Right cardiac atrium (tissue), 5 donors: ENCODE data around the gene ZBTB25. TPM values are rescaled to one million over a fixed set of nuclear protein-coding genes. Genes with fewer than 3 reads are reported as not detected.

Experiments
- ATAC-seq, 2 donors: fragments of 200-7000 bp; cut with Tn5 transposase; one replicate each; pipeline versions ENCODE4 v1.8.0 to v1.9.1; 2020; ENCODE audit warnings: moderate library complexity in 2 of 2, mild to moderate bottlenecking in 1 of 2
- DNase-seq, 3 donors: peaks; one replicate each; pipeline ENCODE4 v3.0.0-alpha.2; 2020
- H3K27ac ChIP-seq: one replicate; pipeline ENCODE4 v1.5.1; 2013; ENCODE audit warnings: mild to moderate bottlenecking, low read length, control low read depth, moderate library complexity
- H3K27me3 ChIP-seq: one replicate; pipeline ENCODE4 v1.6.1; 2013; ENCODE audit not compliant: control insufficient read depth, insufficient read depth
- H3K4me1 ChIP-seq: one replicate; pipeline ENCODE4 v1.6.1; 2013; ENCODE audit warnings: low read length; ENCODE audit not compliant: control insufficient read depth, insufficient read depth
- H3K4me3 ChIP-seq: one replicate; pipeline ENCODE4 v1.5.1; 2013; ENCODE audit warnings: low read length, control low read depth
- H3K9me3 ChIP-seq: one replicate; pipeline ENCODE4 v1.6.1; 2013; ENCODE audit warnings: low read length; ENCODE audit not compliant: control insufficient read depth
- WGBS: extraction: QIAGEN DNeasy Blood & Tissue Kit; methylation state at CpG from one replicate; pipeline ENCODE4 v1.1.7; 2013; 5-methylcytosine and 5-hydroxymethylcytosine counted together
- intact Hi-C, 4 donors: fragments of 100-400 bp; cut with DNase I; formaldehyde crosslinking; loops; one replicate each; pipeline versions ENCODE4 v1.11.0 to v1.14.0; 2022 to 2023
- long read RNA-seq, 4 donors: library from polyadenylated mRNA; unstranded; transcript quantifications; one replicate each; pipeline ENCODE4 v2.0.0, GENCODE V29; 2020 to 2021
- polyA plus RNA-seq: library from polyadenylated mRNA; stranded (reverse); fragments of 200-250 nt; gene quantifications from one replicate; pipeline ENCODE4 v1.2.3, GENCODE V29; 2013
- total RNA-seq, 4 donors: library from RNA; stranded (reverse); fragmentation: NEBNext Ultra II Directional; extraction: Animal tissue kit (Norgen Biotek cat#: 25700); gene quantifications; one replicate each; pipeline ENCODE4 v1.2.1, GENCODE V29; 2021
- donor health status: healthy with polysubstance abuse.
- donor health status: DM: no; HTN: yes; CAD: no.
- donor health status: DM: no; HTN: no; CAD: no.
- donor health status: DM: no; HTN: yes; CAD: no; lungs with severe emphysema.
- donor health status: DM: yes; HTN: yes; CAD: no.

The ZBTB25 gene
- total RNA-seq (10 to 100 TPM; 14.1 to 18.4 (median 16.4) TPM), polyA plus RNA-seq (8.0 TPM)
- long read RNA-seq, donor 1, partial matches to known transcripts = 0 of 15 reads
- long read RNA-seq, donor 1, other reads (novel, unspliced or antisense) = 14 of 15 reads
- long read RNA-seq, donor 2, partial matches to known transcripts = 0 of 6 reads
- long read RNA-seq, donor 2, other reads (novel, unspliced or antisense) = 6 of 6 reads
- long read RNA-seq, donor 3, partial matches to known transcripts = 1 of 15 reads
- long read RNA-seq, donor 3, other reads (novel, unspliced or antisense) = 14 of 15 reads
- long read RNA-seq, donor 4, partial matches to known transcripts = 0 of 11 reads
- long read RNA-seq, donor 4, other reads (novel, unspliced or antisense) = 11 of 11 reads

GRCh38 chr14:64503434-64504309 is at the start of gene ZBTB25:
ZBTB25 (minus strand) TSS chr14:64503838; CDS start chr14:64490533, 13,305 bp downstream.
- Histone ChIP-seq H3K27ac (peak within 1 kb of the TSS; percentile 98), H3K9me3 (no peaks in the 10 kb centered on the region), H3K27me3 (no peaks in the 10 kb centered on the region), H3K4me1 (peaks cover 11% of the 10 kb centered on the region), H3K4me3 (peak within 1 kb of the TSS; percentile 65)
- intact Hi-C loops = loop anchor here in 1 of 4 donors (10.0 kb wide), 1 partner anchor 159 kb away; no protein-coding TSS in a partner anchor
- ATAC-seq (peak; percentile 87 to 90), DNase-seq (peak; percentile 92 to 97 (median 97))
- under 1% methylated on average over 87 of the region's 87 CpGs for WGBS

GRCh38 chr14:64550621-64551333 is 47.1 kb upstream of the ZBTB25 start:
- 57% methylated on average over 7 of the region's 7 CpGs for WGBS
- ATAC-seq (no peak), DNase-seq (no peak)
- intact Hi-C loops = no loop called here
- Histone ChIP-seq H3K9me3 (no peaks in the 10 kb centered on the region), H3K4me1 (peaks cover 2% of the 10 kb centered on the region), H3K27me3 (no peaks in the 10 kb centered on the region), H3K27ac (no peak overlapping the region), H3K4me3 (no peak overlapping the region)

- H3K27me3 ChIP-seq = no peaks in the 10 kb centered on the region
- peak within 1 kb of the TSS; percentile 70 for H3K4me3 ChIP-seq
- H3K9me3 ChIP-seq = no peaks in the 10 kb centered on the region
- ATAC-seq (peak; percentile 97), DNase-seq (peak; percentile 59 to 88 (median 84))
- H3K27ac ChIP-seq = no peak within 1 kb of the TSS
- 8% methylated on average over 54 of the region's 54 CpGs for WGBS
- peaks cover 2% of the 10 kb centered on the region for H3K4me1 ChIP-seq
- intact Hi-C loops = loop anchor here in 1 of 4 donors (10.0 kb wide), 1 partner anchor 85 kb away; no protein-coding TSS in a partner anchor
Measured at GRCh38 chr14:64549791-64550620, 46.4 kb upstream of the ZBTB25 start, which contains the start of gene PPP1R36. PPP1R36 (plus strand) TSS chr14:64549961; CDS start chr14:64549998, 37 bp downstream.

GRCh38 chr14:64549016-64549415 is 45.4 kb upstream of the ZBTB25 start:
- ATAC-seq = no peak
- no peaks in the 10 kb centered on the region for H3K27me3 ChIP-seq
- H3K9me3 ChIP-seq = no peaks in the 10 kb centered on the region
- H3K4me1 ChIP-seq = peaks cover 2% of the 10 kb centered on the region
- no peak overlapping the region for H3K4me3 ChIP-seq
- no peak for DNase-seq
- WGBS = 92% methylated on average over 1 of the region's 1 CpG
- intact Hi-C loops = loop anchor here in 1 of 4 donors (10.0 kb wide), 1 partner anchor 86 kb away; no protein-coding TSS in a partner anchor
- H3K27ac ChIP-seq = no peak overlapping the region

GRCh38 chr14:64544607-64545312 is 41.1 kb upstream of the ZBTB25 start:
- Histone ChIP-seq H3K4me3 (no peak overlapping the region), H3K4me1 (no peaks in the 10 kb centered on the region), H3K27ac (no peak overlapping the region), H3K27me3 (no peaks in the 10 kb centered on the region), H3K9me3 (no peaks in the 10 kb centered on the region)
- no peak for ATAC-seq
- intact Hi-C loops = loop anchor here in 3 of 4 donors (5.0 to 10.0 kb wide), 2 partner anchors 90 to 93 kb away; no protein-coding TSS in a partner anchor
- WGBS = 71% methylated on average over 5 of the region's 5 CpGs
- DNase-seq = no peak

GRCh38 chr14:64542836-64543201 is 39.2 kb upstream of the ZBTB25 start:
- intact Hi-C loops = loop anchor here in 3 of 4 donors (5.0 to 10.0 kb wide), 2 partner anchors 92 to 94 kb away; no protein-coding TSS in a partner anchor
- no peak overlapping the region for H3K27ac ChIP-seq
- no peaks in the 10 kb centered on the region for H3K4me1 ChIP-seq
- no peaks in the 10 kb centered on the region for H3K9me3 ChIP-seq
- no peaks in the 10 kb centered on the region for H3K27me3 ChIP-seq
- DNase-seq = no peak
- 66% methylated on average over 4 of the region's 4 CpGs for WGBS
- ATAC-seq = no peak
- peak overlapping the region; percentile 41 for H3K4me3 ChIP-seq

- WGBS = 10% methylated on average over 61 of the region's 61 CpGs
- H3K9me3 ChIP-seq = no peaks in the 10 kb centered on the region
- DNase-seq = peak; percentile 21 to 63 (median 46)
- intact Hi-C loops = loop anchor here (2.0 to 10.0 kb wide), 3 partner anchors 93 to 95 kb away; no protein-coding TSS in a partner anchor
- H3K4me1 ChIP-seq = no peaks in the 10 kb centered on the region
- ATAC-seq = no peak
- H3K27me3 ChIP-seq = no peaks in the 10 kb centered on the region
- no peak overlapping the region for H3K27ac ChIP-seq
- H3K4me3 ChIP-seq = peak overlapping the region; percentile 41
Measured at GRCh38 chr14:64541972-64542835, 38.6 kb upstream of the ZBTB25 start.

GRCh38 chr14:64541261-64541971 is 37.8 kb upstream of the ZBTB25 start:
- DNase-seq (peak; percentile 34 to 78 (median 71)), ATAC-seq (no peak)
- intact Hi-C loops = loop anchor here (2.0 to 10.0 kb wide), 3 partner anchors 93 to 96 kb away; no protein-coding TSS in a partner anchor
- H3K9me3 ChIP-seq = no peaks in the 10 kb centered on the region
- peak overlapping the region; percentile 41 for H3K4me3 ChIP-seq
- 15% methylated on average over 73 of the region's 73 CpGs for WGBS
- H3K27ac ChIP-seq = no peak overlapping the region
- H3K27me3 ChIP-seq = no peaks in the 10 kb centered on the region
- no peaks in the 10 kb centered on the region for H3K4me1 ChIP-seq
